Suppressor macrophage (primary cell): ENCODE data around the gene PRKCE.

Source experiments
- DNase-seq, 4 experiments: peaks; one replicate each; pipeline ENCODE4 v3.0.0-alpha.2; 2020 to 2022

The PRKCE gene

DNA sequence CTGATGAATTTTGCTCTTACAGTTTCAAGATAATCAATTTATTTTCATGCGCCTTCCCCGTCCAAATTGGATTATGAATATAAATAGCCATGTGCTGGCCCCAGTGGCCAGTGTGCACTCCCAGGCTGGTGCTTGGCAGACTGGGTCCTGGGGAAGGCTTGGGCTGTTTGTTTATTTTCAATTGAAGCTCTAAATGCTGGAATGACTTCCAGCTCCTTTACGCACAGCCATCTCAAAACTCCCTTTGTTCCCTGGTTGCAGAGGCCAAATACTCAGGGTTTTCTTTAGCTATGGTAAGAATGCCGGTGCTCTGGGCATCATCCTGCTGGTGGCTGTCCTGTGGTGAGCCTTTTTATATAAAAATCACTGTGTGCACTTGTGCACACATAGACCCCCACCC lies 131.5 kb downstream of the PRKCE start:
- no peak for DNase-seq

DNA sequence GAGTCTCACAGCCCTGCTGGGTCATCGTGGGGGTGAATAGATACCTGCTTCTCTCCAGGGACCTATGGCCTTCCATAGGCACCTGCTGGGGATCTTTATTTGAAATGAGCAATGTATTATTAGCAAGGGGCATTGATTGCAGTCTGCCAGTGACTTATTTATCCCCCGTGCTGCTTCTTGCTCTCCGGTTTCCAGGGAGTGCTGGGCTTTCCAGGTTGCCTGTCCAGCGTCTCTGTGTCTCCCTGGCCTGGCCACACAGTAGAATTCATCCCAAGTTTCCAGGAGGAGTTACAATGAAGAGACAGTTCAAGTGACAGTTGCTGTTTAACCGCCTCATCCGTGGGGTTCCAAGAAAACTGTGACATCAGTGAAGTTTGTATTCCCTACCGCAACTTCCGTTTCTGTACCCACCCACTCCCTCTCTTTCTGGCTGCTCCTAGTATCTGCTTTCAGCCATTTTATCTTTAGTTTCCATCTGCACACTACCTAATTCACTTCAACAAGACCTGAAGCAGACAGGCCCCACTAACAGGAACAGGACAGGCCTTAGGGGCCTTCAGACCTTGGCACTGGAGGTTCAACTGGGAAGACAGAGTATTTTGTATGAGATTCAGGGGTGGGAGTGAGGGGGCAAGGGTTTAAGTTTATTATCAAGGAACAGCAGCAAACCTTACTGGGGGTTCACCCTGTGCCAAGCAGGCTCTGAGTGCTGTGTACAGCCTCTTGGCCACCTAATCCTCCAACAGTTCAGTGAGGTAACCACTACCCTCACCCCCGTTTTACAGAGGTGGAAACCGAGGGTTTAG lies 134.8 kb downstream of the PRKCE start:
- peak; percentile 30 to 57 (median 50) for DNase-seq

DNA sequence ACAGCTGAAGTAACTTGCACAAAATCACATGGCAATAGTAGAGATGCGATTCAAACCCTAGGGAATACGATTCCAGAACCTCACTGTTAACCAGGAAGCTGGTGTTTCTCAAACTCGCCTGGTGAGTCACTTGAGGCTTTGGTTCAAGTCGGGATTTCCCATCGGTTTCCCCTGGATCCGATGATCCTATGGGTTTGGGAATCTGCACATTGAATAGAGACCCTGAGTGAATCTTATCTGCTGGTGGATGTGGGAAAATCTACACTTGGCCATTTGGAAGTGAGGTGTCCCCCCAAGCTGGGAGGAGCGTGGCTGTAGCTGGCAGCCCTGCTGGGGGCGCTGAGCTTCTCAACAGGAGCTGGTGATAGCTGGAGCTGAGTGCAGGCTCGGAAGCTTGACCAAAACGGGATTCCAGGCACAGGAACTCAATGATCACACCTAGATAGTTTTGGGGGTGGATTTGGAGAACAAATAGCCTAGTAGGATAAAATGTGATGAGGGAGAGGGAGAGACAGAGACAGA lies 135.4 kb downstream of the PRKCE start:
- DNase-seq: no peak

DNA sequence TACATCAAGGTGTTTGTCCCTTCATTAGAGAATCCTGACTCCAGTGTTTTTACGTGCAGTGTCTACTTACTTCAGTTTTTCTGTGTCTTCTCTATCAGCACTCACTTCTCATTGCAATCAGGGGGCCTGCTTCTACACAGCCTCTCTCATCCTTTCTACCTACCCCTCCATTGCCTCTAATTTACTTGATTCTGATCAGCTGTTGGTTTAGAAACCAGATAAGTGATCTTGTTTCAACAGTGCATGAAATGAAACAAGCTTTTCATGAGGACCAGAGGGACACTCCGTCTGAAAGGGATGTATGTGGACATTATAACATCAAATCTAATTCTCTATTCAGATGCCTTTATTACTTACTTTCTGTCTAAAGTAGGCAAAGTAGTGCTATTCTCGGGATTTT lies 136.9 kb downstream of the PRKCE start:
- no peak for DNase-seq

DNA sequence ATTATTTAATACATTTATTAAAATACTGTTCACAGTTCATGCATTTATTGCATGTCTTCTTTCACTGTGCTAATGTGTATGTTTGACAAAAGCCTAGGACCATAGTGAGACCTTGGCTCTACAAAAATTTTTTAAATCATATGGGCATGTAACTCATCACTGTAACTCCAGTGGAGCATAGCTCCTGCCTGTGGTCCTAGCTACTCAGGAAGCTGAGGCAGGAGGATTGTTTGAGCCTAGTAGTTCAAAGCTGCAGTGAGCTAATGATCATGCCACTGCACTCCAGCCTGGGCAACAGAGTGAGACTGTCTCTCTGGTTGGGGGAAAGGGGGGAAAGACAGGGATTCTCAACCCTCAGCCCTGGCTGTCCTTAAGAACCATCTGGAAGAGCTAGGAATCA lies 137.8 kb downstream of the PRKCE start:
- DNase-seq: no peak

DNA sequence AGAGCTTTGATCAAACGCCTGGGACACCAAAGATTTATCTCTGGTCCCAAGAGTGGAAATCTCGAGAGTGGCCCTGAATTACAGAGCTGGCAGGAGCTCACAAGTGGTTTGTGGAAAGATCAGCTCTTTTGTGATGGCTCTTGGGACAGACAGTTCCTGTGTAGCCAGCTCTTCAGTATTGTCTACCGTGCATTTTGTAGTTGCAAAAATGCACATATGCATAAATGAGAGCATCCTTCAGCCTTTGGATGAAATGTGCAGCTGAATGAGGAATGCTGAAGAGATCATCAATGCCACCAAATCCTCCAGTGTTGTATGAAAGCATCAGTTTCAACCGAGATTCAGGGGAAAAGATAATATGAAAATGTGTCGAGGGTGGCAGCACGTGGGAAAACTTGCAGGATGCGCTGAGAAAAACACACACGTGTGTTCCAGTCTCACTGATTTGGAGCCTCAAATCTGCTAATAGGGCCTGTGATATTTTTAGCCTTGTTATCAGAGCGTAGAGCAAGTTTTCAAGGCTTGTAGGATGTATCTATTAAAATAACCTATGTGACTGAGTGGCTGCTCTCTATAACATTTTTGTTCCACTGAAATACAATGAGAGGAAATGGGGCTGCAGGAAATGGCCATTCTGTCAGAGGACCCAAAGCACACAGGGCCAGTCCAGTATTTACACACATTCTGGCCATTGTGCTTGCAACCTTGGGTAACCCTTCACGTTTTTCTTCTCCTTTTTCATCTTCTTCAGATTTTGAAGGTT lies 138.7 kb downstream of the PRKCE start:
- no peak for DNase-seq

DNA sequence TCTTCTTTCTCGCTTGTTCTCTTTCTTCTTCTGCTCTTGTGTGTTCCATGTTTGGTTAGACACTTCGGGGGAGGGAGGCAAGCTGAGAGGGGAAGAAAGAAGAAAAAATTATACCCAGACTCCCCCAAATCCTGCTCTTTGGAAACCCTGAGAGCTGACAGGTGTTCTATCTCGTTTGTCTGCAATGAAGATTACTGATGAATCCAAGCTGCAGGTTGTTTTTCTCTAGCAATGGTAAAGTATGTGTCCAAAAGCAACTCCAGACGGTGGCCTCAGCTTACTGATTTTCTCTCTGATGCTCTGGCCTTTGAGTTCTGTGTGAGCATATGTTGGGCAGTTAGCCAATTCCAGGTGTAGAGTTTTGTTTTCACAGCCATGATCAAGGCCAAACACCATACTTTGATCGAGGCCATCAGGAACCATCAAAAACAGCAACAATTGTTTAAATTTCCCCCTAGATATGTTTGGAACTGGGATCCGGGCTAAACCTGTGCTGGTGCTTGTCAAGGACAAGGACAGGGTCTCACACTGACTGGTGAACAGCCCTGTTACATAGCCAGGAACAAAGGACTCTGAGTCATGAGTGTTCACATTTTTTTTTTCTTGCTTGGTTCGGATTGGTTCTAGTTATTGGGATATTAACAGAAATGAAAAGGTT lies 142.0 kb downstream of the PRKCE start:
- no peak for DNase-seq

DNA sequence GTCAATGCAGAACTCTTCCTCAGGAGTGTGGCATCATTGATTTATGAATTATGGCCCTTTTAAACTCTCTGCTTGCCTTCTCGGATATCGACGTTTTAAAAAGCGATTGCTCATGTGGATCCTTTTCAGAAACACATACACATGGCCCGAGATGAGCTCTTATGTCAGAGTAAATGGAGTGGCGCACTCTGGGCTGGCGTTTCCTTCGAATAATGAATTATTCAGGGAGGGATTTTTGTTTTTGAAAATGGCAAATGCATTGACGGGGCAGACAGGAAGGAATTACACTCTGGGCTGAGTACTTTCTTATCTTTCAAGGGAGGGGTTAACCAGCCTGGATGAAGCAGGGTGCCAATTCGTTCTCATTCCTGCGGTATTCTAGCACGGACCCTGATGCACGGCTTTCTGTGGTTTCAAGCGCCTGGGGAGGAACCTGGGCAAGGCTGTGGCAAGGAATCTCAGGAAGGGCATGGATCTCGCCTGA lies 142.7 kb downstream of the PRKCE start:
- DNase-seq: no peak

DNA sequence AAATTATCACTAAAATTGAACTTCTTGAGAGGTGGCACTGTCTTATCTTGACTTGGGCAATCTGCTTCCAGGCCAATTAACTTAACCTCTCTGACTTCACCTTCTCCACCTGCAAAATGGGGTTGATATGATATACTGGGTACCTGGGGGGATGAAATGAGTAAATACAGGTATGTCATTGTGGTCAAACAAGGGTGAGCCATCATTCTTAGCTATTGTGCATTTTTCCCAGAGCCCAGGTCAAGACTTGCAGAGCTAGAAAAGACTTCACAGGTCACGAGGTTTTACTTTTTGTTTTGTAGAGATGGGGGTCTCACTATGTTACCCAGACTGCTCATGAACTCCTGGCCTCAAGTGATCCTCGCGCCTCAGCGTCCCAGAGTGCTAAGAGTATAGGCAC lies 145.0 kb downstream of the PRKCE start:
- no peak for DNase-seq

DNA sequence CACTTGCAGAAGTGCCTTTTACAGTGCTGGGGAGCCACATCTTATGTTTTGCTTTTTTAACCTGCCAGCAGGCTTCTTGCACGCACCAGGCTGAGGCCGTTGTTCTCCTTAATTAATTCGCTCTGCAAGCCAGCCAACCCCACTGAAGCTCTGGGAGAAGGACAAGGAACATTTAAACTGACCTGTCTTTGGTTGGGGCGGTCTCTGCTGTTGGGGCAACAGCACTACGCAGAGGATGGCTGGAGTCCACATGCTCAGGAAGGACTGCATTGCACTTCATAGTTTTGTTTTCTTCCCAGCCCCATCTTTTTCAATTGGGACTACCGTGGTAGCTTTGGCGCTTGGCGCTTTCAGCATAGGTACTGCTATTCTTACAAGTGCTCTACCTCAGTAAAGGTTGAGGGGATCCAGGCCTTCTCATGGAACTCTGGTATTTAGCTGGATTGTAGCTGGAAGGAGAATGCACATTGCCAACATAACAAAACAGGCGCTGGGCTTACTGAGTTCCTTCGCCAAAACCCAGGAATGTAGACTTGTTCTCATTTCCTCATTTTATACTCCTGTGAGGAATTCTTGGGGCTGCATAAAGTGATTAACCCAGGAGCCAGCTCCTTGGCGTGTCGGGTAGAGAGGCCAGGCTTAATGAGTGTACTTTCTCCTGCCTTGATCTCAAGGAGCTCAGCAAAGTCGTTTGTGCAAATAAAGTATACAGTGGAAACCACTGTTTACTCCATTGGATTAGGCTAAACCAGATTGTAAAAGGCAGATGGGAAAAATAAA lies 146.2 kb downstream of the PRKCE start:
- no peak for DNase-seq

DNA sequence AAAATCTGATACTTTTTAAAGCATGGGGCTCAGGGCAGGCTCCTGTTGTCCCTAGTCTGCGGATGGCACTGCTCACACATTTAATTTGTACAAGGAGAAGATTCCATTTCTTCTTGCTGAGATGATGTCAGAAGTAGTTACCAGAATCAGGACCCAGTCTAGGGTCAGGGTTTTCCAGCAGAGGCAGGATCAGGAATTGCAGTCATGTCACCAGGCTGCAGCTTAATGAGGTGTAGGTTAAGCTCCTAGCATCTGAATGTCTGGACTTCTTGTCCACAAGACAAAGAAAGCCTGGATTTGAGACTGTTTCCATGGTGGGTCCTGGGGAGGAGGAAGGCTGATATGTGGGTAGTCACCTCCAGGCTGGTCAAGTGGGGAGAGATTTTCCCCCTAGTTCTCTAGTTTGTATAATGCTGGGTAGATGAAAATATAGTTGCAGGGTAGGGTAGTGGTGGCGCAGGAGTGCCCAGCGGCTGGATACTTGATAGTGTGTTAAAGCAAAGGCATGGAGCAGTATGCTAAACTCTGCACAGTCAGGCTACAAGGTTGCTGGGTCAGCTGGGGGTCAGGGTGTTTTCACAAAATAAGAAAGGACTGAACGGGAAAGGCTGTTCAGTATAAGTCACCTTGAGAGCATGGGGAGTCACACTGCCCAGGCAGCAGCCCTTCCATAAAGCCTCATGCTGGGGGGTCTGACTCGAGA lies 148.4 kb downstream of the PRKCE start:
- no peak for DNase-seq

DNA sequence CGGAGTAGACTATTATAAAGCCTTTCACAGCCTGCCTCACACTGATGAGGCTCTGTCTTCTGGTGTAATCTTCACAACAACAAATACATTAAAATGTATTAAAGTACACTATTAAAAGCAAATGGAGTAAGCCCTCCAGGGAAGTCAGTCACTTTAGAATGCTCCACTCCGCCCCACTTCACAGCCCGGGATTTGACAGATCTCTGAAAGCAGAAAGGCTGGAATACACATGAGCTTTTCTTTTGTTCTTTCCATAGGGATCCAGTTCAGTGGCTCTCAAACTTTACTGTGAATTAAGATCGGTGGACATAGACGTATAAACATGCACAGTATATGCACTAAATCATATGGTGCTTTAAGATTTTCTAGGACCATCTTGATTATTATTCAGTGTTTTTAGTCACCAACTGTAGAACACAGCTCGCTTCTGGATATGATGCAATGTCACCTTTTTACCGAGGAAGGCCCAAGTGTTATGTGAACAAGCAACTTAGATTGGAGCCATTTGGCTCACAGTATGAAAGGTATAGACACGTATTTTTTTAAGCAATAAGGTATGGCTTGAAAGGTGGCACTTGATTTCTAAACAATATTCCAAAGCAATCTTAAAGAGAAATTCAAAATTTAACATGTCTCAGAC lies 151.1 kb downstream of the PRKCE start:
- DNase-seq: no peak

DNA sequence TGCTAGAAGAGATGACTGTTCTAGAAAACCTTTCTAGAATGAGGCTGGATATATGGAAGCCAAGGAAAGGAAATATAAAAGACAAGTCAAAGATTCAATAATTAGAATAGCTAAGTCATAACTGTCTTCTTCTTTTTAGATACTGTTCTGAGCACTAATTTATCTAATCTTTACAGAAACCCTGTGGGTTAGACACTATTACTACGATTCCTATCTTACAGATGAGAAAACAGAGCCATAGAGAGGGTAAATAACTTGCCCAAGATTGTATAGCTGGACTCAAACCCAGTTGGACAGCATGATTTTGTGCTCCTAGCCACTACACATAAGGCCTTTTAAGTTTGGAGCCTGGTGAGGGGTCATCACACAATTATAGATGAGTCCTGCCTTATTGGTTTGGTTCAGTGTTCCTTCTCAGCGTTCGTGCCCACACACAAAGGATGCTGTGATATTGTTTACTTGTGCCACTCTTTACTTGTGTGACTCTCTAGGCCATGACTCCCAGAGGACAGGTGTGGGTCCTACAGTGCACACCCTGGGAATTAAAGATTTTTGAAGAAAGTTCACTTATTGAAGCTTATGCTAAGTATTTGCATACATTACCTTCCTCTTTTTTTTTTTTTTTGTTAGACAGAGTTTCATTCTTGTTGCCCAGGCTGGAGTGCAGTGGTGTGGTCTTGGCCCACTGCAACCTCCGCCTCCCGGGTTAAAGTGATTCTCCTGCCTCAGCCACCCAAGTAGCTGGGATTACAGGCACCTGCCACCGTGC lies 153.7 kb downstream of the PRKCE start:
- DNase-seq: no peak

DNA sequence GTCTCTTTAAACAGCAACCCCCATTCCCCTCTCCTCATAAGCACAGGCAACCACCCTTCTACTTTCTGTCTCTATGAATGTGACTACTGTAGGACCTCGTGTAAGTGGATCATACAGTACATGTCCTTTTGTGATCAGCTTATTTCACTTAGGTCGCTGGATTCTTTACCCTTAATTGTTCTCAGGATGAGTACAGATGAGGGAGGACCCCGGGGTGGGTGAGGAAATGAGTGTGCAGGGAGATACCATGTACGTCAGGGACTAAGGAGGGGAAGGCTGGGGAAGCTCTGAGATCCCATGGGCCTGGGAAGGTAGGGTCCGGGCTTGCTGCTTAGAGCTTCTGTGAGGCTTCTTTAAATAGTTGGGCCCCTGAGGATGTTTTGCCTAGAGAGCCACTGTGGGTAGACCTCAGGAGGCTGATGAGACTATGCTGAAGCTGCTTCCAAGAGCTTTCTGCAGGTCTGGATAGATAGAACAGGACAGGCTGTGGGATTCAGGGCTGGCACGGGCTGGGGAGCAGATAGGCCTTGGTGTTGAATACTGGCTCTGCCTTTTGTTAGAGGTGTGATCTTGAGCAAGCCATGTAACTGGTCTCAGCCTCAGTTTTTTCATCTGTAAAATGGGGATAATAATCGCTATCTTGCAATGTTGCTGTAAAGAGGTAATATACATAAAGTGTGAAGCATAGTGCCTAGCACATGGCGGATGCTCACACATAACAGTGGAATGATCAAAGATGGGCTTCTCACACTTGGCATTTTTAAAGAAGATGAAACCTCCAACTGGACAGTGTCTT lies 155.3 kb downstream of the PRKCE start:
- DNase-seq: no peak

DNA sequence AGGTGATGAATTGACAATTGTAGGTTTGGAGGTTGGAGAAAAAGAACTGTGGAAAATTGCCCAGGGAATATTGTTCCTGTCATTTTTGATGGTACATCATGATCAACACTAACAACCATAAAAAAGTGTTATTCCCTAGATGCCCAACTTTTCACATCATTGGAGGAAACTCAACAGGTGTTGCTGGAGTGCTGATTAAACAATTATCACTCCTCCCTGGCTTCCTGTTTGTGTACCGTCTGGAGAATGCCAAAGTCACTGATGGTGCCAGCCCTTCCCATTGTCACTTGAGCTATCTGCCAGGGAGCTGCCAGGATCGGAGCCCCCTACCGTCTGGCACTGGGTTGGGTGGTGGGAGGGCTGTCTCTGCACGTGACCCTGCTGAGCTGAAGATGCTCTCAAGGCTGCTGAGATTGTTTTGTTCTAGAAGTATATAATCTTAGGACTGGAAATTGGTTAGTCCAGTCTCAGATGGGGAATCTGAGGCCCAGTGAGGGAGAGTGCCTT lies 156.9 kb downstream of the PRKCE start:
- no peak for DNase-seq

DNA sequence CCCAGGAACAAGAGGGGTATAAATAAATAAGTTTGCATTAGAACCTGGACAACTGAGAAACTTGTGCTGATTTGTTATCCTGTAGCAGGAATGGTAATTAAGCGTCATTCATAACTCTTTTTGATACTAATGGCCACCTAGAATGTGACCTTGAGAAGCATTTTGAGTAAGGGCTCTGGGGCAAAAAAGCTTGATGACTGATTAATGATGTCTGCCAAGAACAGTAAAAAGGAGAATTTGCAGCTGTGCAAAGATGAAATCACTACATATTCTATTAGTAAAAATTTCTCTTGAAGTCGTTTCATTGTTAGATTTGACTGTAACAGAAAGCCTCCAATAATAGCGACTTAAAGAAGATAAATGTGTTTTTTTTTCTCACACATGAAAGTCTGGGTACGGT lies 157.7 kb downstream of the PRKCE start:
- DNase-seq: no peak

DNA sequence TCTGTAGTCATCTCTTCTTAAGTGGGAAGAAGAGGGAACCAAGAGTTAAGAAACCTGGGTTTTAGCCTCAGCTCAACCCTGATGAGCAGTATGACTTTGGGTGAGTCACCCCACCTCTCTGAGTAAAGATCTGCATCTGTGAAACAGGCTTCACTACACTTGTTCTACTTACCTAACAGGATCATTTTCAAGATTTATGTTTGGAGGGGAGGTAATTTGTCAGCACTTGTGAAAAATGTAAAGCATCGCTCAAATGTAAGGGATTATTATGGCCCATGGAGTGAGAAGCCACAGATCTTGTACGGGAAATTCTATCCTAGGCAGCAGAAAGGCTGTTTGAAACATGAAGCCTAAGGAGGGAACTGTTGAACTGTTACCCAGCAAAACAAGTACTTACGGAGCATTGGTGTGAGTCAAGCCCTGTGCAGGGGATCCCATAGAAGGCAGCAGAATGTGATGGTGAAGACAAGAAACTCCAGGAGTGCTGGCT lies 160.6 kb downstream of the PRKCE start:
- DNase-seq: peak; percentile 57 to 78 (median 70)

DNA sequence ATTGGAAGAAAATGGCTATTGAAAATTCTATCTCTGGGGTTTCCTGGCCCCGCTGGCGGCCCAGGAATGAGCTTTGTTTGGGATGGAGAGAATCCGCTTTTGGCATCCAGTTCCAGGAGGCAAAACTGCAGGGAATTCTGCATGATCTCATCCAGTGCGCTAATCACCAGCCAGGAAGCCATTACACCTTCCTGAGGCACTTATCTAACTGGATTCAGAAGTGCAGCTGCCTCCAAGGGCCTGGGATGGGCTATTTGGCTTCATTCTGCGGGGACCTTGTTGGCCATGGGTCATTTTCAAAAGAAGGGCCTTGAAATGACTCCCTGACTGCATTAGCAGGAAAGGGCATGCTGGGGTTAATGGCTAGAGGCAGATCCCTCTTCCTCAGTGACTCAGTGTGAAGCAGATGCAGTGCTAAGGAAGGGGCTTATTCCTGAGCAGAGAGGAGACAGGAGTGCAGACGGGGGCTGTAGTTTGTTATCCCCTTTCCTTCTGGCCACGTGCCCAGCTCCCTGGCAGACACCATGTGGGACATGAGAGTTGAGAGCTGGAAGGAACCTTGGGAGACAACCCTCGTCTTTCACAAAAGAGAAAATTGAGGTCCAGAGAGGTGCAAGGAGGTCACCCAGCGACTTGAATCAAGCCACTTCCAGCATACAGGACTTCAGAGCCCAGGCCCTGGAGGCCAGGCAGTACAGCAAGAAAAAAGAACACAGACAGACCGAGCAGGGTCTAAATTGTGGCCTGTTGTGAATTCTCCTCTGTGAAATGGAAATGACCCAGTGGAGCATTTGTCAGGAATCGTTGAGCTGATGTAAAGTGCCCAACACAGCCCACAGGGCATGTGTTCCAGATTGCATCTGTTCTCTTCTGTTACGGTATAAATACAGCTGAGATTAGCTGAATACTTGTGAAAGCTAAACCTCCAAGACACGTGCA lies 161.8 kb downstream of the PRKCE start:
- DNase-seq: no peak
